Endothelial cell of umbilical vein (primary cell): ENCODE data around the gene UGT2B7.

ENCODE experiments used
- EZH2 ChIP-seq: IDR thresholded peaks from 2 replicates; pipeline ENCODE4 v1.6.1; 2012; ENCODE audit warnings: borderline replicate concordance, low read depth, mild to moderate bottlenecking, moderate library complexity, low read length, inconsistent platforms; ENCODE audit not compliant: severe bottlenecking
- GATA2 ChIP-seq: IDR thresholded peaks from 2 replicates; pipeline ENCODE4 v1.7.0; 2011; ENCODE audit warnings: low read depth, mild to moderate bottlenecking, moderate library complexity, mixed read lengths, low read length; ENCODE audit not compliant: insufficient read length, insufficient read depth
- MYC ChIP-seq: IDR thresholded peaks from one replicate; pipeline ENCODE4 v1.6.1; 2011; ENCODE audit warnings: mild to moderate bottlenecking, low read depth, low read length
- POLR2A ChIP-seq: IDR thresholded peaks from 2 replicates; pipeline ENCODE4 v1.6.1; 2012; ENCODE audit warnings: low read depth, mild to moderate bottlenecking, control low read depth, low read length
- POLR2AphosphoS5 ChIP-seq: IDR thresholded peaks from 2 replicates; pipeline ENCODE4 v1.6.1; 2012; ENCODE audit warnings: low read depth, mild to moderate bottlenecking, control low read depth, low read length, moderate library complexity; ENCODE audit not compliant: insufficient read depth
- TF ChIP-seq, protein P1 (sequence below), 2 donors: IDR thresholded peaks; 1 replicate in 1 of 2; 2 replicates in 1 of 2; pipeline ENCODE4 v1.5.1; 2011; ENCODE audit warnings: low read length in 2 of 2, mild to moderate bottlenecking in 2 of 2, moderate library complexity in 2 of 2, control low read depth in 1 of 2, inconsistent platforms in 1 of 2, low read depth in 1 of 2; ENCODE audit not compliant: insufficient read depth in 1 of 2; ENCODE audit errors: extremely low read depth in 1 of 2

DNA sequence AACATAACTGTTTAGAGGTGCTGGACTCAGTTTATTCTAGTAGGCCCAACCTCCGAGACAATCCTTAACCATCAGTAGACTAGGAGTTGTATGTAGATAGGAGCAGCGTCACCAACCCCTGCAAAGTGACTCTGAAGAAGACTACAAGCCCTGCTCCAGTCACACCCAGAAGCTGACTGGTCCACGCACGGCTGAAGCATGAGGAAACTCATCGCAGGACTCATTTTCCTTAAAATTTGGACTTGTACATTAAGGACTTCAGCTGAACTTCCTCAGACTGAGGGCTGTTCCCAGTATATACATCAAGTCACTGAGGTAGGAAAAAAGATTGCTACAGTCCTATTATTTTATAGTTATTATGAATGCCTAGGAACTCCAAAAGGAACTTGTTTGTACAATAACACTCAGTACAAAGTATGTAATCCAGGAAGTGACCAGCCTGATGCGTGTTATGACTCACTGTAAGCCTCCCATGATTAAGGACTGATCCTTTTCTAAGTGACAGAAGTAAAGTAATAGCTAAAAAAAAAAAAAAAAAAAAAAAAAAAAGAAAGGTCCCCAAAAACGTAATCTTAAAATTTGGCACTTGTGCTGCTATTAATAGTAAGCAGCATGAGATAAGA lies 41.6 kb upstream of the UGT2B7 start:
- TF ChIP-seq, protein P1, sequence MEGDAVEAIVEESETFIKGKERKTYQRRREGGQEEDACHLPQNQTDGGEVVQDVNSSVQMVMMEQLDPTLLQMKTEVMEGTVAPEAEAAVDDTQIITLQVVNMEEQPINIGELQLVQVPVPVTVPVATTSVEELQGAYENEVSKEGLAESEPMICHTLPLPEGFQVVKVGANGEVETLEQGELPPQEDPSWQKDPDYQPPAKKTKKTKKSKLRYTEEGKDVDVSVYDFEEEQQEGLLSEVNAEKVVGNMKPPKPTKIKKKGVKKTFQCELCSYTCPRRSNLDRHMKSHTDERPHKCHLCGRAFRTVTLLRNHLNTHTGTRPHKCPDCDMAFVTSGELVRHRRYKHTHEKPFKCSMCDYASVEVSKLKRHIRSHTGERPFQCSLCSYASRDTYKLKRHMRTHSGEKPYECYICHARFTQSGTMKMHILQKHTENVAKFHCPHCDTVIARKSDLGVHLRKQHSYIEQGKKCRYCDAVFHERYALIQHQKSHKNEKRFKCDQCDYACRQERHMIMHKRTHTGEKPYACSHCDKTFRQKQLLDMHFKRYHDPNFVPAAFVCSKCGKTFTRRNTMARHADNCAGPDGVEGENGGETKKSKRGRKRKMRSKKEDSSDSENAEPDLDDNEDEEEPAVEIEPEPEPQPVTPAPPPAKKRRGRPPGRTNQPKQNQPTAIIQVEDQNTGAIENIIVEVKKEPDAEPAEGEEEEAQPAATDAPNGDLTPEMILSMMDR (IDR thresholded peaks at IDR 0.05; ENCODE audit: extremely low read depth in 1 of 2, insufficient read depth in 1 of 2, low read depth in 1 of 2, low read length in 2 of 2) = no peak
- TF ChIP-seq EZH2 = no peak
- no peak for TF ChIP-seq POLR2AphosphoS5
- TF ChIP-seq POLR2A = no peak
- no peak for TF ChIP-seq MYC
- TF ChIP-seq GATA2 = no peak
